Upper lobe of right lung (tissue), 1 donor: Measurements from ENCODE around the gene TMEM178A. TPM values are rescaled to one million over a fixed set of nuclear protein-coding genes. Genes with fewer than 3 reads are reported as not detected.

Source experiments
- ATAC-seq: fragments of 200-7000 bp; cut with Tn5 transposase; one replicate; pipeline ENCODE4 v1.9.1; 2020; ENCODE audit warnings: mild to moderate bottlenecking, moderate library complexity
- DNase-seq: peaks from one replicate; pipeline ENCODE4 v3.0.0-alpha.2; 2020
- H3K27ac ChIP-seq: fragments of 200-600 bp; one replicate; pipeline ENCODE4 v1.8.0; 2022
- H3K27me3 ChIP-seq: fragments of 200-600 bp; one replicate; pipeline ENCODE4 v1.8.0; 2022; ENCODE audit warnings: mild to moderate bottlenecking
- H3K36me3 ChIP-seq: fragments of 200-600 bp; one replicate; pipeline ENCODE4 v1.8.0; 2022
- H3K4me1 ChIP-seq: fragments of 200-600 bp; one replicate; pipeline ENCODE4 v1.8.0; 2022
- H3K4me3 ChIP-seq: fragments of 200-600 bp; one replicate; pipeline ENCODE4 v1.8.0; 2022; ENCODE audit warnings: mild to moderate bottlenecking
- H3K9me3 ChIP-seq: fragments of 200-600 bp; one replicate; pipeline ENCODE4 v1.8.0; 2022
- intact Hi-C: fragments of 100-400 bp; cut with DNase I; formaldehyde crosslinking; loops from one replicate; pipeline ENCODE4 v1.11.0; 2022
- total RNA-seq: library from RNA; stranded (reverse); fragmentation: NEBNext Ultra II Directional; extraction: Animal tissue kit (Norgen Biotek cat#: 25700); gene quantifications from one replicate; pipeline ENCODE4 v1.2.1, GENCODE V29; 2021
- TF ChIP-seq, protein P1 (sequence below): fragments of 200-600 bp; IDR thresholded peaks from one replicate; pipeline ENCODE4 v1.8.0; 2022; ENCODE audit warnings: antibody characterized with exemption
- donor health status: DM: no; HTN: yes; CAD: no; lungs with severe emphysema.

Gene TMEM178A
- total RNA-seq, 1 donor from 2014 or later = 9.5 TPM

- Histone ChIP-seq H3K4me1 (no peaks in the 10 kb centered on the region), H3K27me3 (no peaks in the 10 kb centered on the region), H3K9me3 (no peaks in the 10 kb centered on the region), H3K4me3 (no peak overlapping the region), H3K27ac (no peak overlapping the region), H3K36me3 (no peaks in the 10 kb centered on the region)
- DNase-seq = no peak
- intact Hi-C loops = no loop called here
- ATAC-seq = no peak
- TF ChIP-seq, protein P1, sequence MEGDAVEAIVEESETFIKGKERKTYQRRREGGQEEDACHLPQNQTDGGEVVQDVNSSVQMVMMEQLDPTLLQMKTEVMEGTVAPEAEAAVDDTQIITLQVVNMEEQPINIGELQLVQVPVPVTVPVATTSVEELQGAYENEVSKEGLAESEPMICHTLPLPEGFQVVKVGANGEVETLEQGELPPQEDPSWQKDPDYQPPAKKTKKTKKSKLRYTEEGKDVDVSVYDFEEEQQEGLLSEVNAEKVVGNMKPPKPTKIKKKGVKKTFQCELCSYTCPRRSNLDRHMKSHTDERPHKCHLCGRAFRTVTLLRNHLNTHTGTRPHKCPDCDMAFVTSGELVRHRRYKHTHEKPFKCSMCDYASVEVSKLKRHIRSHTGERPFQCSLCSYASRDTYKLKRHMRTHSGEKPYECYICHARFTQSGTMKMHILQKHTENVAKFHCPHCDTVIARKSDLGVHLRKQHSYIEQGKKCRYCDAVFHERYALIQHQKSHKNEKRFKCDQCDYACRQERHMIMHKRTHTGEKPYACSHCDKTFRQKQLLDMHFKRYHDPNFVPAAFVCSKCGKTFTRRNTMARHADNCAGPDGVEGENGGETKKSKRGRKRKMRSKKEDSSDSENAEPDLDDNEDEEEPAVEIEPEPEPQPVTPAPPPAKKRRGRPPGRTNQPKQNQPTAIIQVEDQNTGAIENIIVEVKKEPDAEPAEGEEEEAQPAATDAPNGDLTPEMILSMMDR = no peak
Observed at GRCh38 chr2:39640681-39641080, 25.0 kb upstream of the TMEM178A start.

GRCh38 chr2:39641635-39642034 is 24.1 kb upstream of the TMEM178A start:
- no peaks in the 10 kb centered on the region for H3K36me3 ChIP-seq
- intact Hi-C loops = no loop called here
- TF ChIP-seq, protein P1 = no peak
- H3K4me1 ChIP-seq = no peaks in the 10 kb centered on the region
- no peaks in the 10 kb centered on the region for H3K9me3 ChIP-seq
- DNase-seq (no peak), ATAC-seq (no peak)
- no peak overlapping the region for H3K27ac ChIP-seq
- H3K27me3 ChIP-seq = no peaks in the 10 kb centered on the region
- no peak overlapping the region for H3K4me3 ChIP-seq

- no peak overlapping the region for H3K4me3 ChIP-seq
- H3K27me3 ChIP-seq = no peaks in the 10 kb centered on the region
- intact Hi-C loops = no loop called here
- ATAC-seq = no peak
- no peak overlapping the region for H3K27ac ChIP-seq
- H3K9me3 ChIP-seq = no peaks in the 10 kb centered on the region
- H3K36me3 ChIP-seq = no peaks in the 10 kb centered on the region
- H3K4me1 ChIP-seq = no peaks in the 10 kb centered on the region
- TF ChIP-seq, protein P1 = no peak
- DNase-seq = no peak
Observed at GRCh38 chr2:39642051-39642718, 23.5 kb upstream of the TMEM178A start.

DNA sequence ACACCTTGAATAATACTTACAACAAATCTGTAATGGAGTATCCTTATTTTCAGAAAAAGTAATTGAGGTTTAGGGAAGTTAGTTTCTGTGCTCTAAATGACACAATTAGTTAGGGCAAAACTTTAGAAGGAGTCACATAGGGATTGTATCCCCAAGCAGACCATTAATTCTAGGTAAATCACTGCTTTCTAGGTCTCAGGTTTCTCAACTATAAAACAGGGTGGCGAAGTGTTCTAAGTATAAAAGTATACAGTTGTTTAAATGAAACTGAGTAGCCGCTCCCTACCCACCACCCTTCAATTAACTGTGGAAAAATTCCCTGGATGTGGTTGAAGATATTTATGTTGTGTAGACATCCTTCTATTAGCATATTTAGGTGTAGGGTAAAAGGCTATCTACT is 19.9 kb upstream of the TMEM178A start:
- intact Hi-C loops = no loop called here
- no peak overlapping the region for H3K27ac ChIP-seq
- no peaks in the 10 kb centered on the region for H3K27me3 ChIP-seq
- no peaks in the 10 kb centered on the region for H3K4me1 ChIP-seq
- no peaks in the 10 kb centered on the region for H3K36me3 ChIP-seq
- H3K9me3 ChIP-seq = no peaks in the 10 kb centered on the region
- no peak overlapping the region for H3K4me3 ChIP-seq
- DNase-seq = no peak
- TF ChIP-seq, protein P1 = no peak
- ATAC-seq = no peak

- DNase-seq = no peak
- no peak for ATAC-seq
- H3K27ac ChIP-seq = no peak overlapping the region
- no peaks in the 10 kb centered on the region for H3K36me3 ChIP-seq
- no peaks in the 10 kb centered on the region for H3K27me3 ChIP-seq
- intact Hi-C loops = no loop called here
- no peaks in the 10 kb centered on the region for H3K4me1 ChIP-seq
- no peaks in the 10 kb centered on the region for H3K9me3 ChIP-seq
- H3K4me3 ChIP-seq = no peak overlapping the region
- TF ChIP-seq, protein P1 = no peak
Observed at GRCh38 chr2:39646267-39646666, 19.4 kb upstream of the TMEM178A start.
